ENCODE measurements around the gene ZIC5. TPM values are rescaled to one million over a fixed set of nuclear protein-coding genes. Genes with fewer than 3 reads are reported as not detected.
"Not testable (repeated sequence)": the region's sequence is repeated elsewhere in the genome, so short reads cannot be mapped to it uniquely, and the experiment has no call there.

ZIC5 gene
- total RNA-seq, 1 experiment from 2014 or later = 1.5 TPM

DNA sequence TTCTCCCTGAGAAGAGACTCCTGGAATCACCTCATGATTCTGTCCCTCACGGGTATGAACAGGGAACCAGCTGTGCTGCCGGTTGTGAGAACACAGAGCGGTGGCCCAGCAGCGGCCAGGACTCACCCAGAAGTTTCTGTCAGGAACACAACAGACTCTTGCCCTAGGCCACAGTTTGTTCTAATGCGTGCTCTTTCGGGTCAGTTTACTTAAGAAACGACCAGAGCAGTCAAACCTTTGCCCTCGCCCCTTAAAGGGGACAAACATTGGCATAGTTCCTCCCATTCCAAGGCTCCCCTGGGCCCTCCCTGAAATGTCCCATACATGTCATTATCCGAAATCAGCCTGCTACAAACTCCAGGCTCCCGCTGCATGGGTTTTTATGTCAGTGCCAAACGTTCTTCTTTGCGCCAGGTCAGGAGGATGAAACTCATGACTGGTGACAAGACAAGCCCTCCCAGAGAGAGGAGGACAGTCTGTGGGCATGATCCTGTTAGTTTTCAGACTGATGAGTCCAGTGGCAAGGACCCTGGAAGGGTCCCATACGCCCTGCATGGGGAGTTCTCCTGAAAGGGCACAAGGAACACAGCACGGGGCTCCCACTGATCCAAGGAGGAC is 18.3 kb downstream of the ZIC5 start:
- DNase-seq (ENCODE audit: low read depth) = no peak
- in situ Hi-C loops (cut with HindIII; ENCODE audit: low pct_unique_long_range_greater_than_20kb, low sequenced_read_pairs) = no loop called here

- DNase-seq (ENCODE audit: low read depth); in situ Hi-C loops (cut with HindIII; ENCODE audit: low pct_unique_long_range_greater_than_20kb, low sequenced_read_pairs): not testable (repeated sequence)
Observed at GRCh38 chr13:99951666-99952065, 19.9 kb downstream of the ZIC5 start.

GRCh38 chr13:99949679-99950413 is 21.7 kb downstream of the ZIC5 start:
- no peak for DNase-seq (ENCODE audit: low read depth)
- in situ Hi-C loops (cut with HindIII; ENCODE audit: low pct_unique_long_range_greater_than_20kb, low sequenced_read_pairs) = no loop called here

- DNase-seq (ENCODE audit: low read depth) = no peak
- in situ Hi-C loops (cut with HindIII; ENCODE audit: low pct_unique_long_range_greater_than_20kb, low sequenced_read_pairs) = no loop called here
Observed at GRCh38 chr13:99948907-99949678, 22.5 kb downstream of the ZIC5 start.

- DNase-seq (ENCODE audit: low read depth) = no peak
- in situ Hi-C loops (cut with HindIII; ENCODE audit: low pct_unique_long_range_greater_than_20kb, low sequenced_read_pairs) = no loop called here
Observed at GRCh38 chr13:99948411-99948810, 23.2 kb downstream of the ZIC5 start.

DNA sequence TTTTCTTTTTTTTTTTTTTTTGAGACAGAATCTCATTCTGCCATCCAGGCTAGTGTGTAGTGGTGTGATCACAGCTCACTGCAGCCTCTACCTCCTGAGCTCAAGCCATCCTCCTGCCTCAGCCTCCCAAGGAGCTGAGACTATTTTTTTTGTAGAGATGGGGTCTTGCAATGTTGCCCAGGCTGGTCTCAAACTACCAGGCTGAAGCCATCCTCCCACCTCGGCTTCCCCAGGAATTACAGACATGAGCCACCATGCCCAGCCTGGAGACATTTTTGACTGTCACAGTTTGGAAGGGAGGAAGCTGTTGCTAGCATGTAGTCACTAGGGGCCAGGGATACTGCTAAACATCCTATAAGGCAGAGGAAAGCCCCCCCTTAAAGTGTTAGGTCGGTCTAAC is 23.9 kb downstream of the ZIC5 start:
- in situ Hi-C loops (cut with HindIII; ENCODE audit: low pct_unique_long_range_greater_than_20kb, low sequenced_read_pairs) = no loop called here
- DNase-seq (ENCODE audit: low read depth) = no peak

- in situ Hi-C loops (cut with HindIII; ENCODE audit: low pct_unique_long_range_greater_than_20kb, low sequenced_read_pairs); DNase-seq (ENCODE audit: low read depth): not testable (repeated sequence)
Observed at GRCh38 chr13:99945515-99945914, 26.1 kb downstream of the ZIC5 start.

DNA sequence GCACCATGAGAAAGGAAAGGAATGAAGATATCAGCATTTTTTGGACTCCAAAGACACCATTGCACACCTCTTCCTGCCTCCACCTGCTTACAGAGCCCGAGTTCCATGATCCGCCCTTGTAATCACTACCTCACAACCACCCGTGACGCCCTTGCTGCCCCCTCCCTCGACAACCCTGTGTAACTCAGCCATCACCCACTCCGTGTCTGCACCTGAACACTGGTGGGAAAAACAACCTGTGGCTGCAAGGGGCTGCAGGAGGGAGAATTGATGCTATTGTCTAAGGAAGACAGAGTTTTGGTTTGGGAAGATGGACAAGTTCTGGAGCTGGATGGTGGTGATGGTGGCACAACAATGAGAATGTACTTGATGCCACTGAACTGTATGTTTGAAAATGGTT is 27.0 kb downstream of the ZIC5 start:
- in situ Hi-C loops (cut with HindIII; ENCODE audit: low pct_unique_long_range_greater_than_20kb, low sequenced_read_pairs) = no loop called here

DNA sequence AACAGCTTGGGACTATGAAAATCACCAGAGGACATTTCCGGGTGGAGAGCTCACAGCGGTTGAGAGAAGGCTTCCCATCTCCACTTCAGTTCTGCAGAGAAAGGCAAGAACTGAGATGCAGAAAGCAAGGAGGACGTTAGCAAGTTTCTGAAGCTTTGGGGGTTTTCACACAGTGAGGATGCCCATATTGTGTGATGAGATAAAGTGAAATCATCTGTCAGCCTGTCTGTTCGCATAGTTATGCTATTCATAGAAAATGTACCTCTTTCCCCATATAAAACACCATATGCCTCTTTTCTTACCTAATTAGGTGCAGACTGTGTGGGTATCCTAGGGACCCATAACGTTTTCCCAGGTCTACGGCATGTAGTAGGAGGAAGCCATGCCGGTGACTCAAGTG is 27.5 kb downstream of the ZIC5 start:
- DNase-seq (ENCODE audit: low read depth) = no peak
- in situ Hi-C loops (cut with HindIII; ENCODE audit: low pct_unique_long_range_greater_than_20kb, low sequenced_read_pairs) = no loop called here

More for the DNA sequence above, 27.0 kb downstream of the ZIC5 start:
- DNase-seq (ENCODE audit: low read depth) = no peak

DNA sequence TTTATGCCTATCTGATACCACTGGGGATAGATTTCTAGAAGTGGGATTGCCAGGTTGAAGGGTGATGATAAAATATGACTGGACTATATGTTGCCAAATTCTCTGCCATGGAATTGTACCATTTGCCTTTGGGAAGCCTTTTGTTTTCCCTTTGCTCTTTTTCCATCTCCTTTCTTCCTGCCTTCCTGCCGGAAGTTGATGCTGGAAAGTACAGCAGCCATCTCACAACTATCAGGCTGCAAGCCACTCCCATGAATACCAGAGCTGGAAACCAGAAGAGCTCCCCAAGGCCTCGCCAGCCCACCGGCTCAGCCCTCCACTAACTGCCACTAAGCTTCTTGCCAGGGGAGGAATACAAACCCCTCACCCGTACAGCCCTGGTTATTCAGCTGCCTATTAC is 29.7 kb downstream of the ZIC5 start:
- in situ Hi-C loops (cut with HindIII; ENCODE audit: low pct_unique_long_range_greater_than_20kb, low sequenced_read_pairs) = no loop called here

GRCh38 chr13:99941086-99941485 is 30.5 kb downstream of the ZIC5 start:
- DNase-seq (ENCODE audit: low read depth) = no peak
- in situ Hi-C loops (cut with HindIII; ENCODE audit: low pct_unique_long_range_greater_than_20kb, low sequenced_read_pairs) = no loop called here

More for the DNA sequence above, 29.7 kb downstream of the ZIC5 start:
- DNase-seq (ENCODE audit: low read depth) = no peak

DNA sequence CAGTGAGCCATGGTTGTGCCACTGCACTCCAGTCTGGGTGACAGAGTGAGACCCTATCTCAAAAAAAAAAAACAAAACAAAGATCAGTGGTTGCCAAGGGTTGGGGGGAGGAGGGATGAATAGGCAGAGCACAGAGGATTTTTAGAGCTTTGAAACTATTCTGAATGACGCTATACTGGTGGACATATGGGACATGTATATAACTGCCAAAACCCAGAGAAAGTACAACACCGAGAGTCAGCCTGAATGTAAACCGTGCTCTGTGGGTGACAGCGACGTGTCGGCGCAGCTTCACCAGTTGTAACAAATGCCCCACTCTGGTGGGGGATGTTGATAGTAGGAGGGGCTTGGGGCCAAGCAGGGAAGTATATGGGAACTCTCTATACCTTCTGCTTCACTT is 32.9 kb downstream of the ZIC5 start:
- in situ Hi-C loops (cut with HindIII; ENCODE audit: low pct_unique_long_range_greater_than_20kb, low sequenced_read_pairs) = no loop called here

GRCh38 chr13:99935772-99936171 is 35.8 kb downstream of the ZIC5 start:
- in situ Hi-C loops (cut with HindIII; ENCODE audit: low pct_unique_long_range_greater_than_20kb, low sequenced_read_pairs) = no loop called here

More for the DNA sequence above, 32.9 kb downstream of the ZIC5 start:
- no peak for DNase-seq (ENCODE audit: low read depth)

DNA sequence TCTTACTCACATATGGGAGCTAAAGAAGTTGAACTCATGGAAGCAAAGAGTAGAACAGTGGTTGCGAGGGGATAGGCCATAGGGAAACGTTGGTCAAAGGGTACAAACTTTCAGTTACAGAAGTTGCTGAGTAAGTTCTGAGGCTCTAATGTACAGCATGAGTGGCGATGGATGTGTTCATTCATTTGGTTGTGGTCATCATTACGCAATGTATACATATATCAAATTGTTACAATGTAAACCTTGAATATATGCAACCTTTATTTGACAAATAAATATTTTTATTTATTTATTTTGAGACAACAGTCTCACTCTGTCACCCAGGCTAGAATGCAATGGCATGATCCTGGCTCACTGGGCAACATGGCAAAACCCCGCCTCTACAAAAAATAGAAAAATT is 38.7 kb downstream of the ZIC5 start:
- in situ Hi-C loops (cut with HindIII; ENCODE audit: low pct_unique_long_range_greater_than_20kb, low sequenced_read_pairs) = no loop called here
- DNase-seq (ENCODE audit: low read depth) = no peak

More at GRCh38 chr13:99935772-99936171, 35.8 kb downstream of the ZIC5 start:
- no peak for DNase-seq (ENCODE audit: low read depth)

GRCh38 chr13:99930925-99931324 is 40.6 kb downstream of the ZIC5 start:
- no peak for DNase-seq (ENCODE audit: low read depth)
- in situ Hi-C loops (cut with HindIII; ENCODE audit: low pct_unique_long_range_greater_than_20kb, low sequenced_read_pairs) = no loop called here

DNA sequence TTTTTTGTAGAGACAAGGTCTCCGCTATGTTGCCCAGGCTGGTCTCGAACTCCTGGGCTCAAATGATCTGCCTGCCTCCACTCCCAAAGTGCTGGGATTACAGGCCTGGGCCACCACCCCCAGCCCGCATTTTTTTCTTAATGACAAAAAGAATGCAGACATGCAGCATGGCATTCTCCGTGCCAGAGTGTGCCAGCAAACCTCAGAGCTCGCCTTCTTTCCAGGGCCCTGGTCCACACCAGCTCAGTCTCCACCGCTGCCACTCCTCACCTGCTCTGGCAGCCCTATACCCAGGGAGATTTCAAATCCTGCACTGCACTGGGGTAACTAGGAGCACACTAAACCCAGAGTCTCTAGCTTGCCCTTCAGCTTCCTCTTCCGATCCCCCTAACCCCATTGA is 41.7 kb downstream of the ZIC5 start:
- no peak for DNase-seq (ENCODE audit: low read depth)
- in situ Hi-C loops (cut with HindIII; ENCODE audit: low pct_unique_long_range_greater_than_20kb, low sequenced_read_pairs) = no loop called here

DNA sequence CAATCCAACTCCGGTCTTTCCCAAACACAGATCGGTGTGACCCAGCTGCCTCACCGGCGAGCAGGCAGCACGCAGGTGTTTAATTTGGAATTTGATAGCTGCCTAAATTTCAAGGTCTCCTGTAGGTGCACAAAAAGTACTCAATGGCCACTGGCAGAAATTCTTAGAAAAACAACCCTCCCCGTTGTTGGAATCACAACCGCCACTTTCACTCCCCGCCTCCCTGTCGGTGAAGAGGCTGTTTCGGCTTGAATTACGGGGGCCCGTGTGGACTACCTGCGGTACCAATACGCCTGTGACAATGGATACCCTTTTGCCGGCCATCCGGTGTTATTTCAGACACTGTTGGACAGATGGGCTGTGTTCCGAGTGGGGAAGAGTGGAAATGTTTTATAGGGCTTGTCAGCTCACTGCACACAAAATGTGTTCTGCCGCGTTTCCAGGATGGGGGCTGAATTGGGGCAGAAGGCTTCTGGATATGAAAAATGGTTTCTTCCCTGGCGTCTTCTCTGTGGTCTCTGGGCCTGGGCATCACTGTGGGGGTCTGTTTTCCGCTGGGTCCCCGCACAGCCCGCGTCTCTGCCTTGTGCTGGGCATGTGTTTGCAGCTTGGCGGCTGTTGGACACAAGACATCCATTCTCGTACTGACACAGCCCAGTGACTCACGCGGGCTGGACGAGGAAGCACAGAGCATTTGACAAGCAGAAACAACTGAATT is 45.4 kb downstream of the ZIC5 start:
- in situ Hi-C loops (cut with HindIII; ENCODE audit: low pct_unique_long_range_greater_than_20kb, low sequenced_read_pairs) = no loop called here
- no peak for DNase-seq (ENCODE audit: low read depth)

- in situ Hi-C loops (cut with HindIII; ENCODE audit: low pct_unique_long_range_greater_than_20kb, low sequenced_read_pairs) = no loop called here
- no peak for DNase-seq (ENCODE audit: low read depth)
Observed at GRCh38 chr13:99923877-99924582, 47.5 kb downstream of the ZIC5 start.
